Sigmoid colon (tissue), 7 donors: Measurements from ENCODE around the gene DUXB. TPM values are rescaled to one million over a fixed set of nuclear protein-coding genes. Genes with fewer than 3 reads are reported as not detected.

Source experiments
- DNase-seq: peaks from one replicate; pipeline ENCODE4 v3.0.0-alpha.2; 2019
- H3K27ac ChIP-seq, 4 donors: fragments of 200-600 bp; sonication (generic); one replicate each; pipeline ENCODE4 v1.5.1; 2016 to 2019; ENCODE audit warnings: mild to moderate bottlenecking in 1 of 4
- H3K27me3 ChIP-seq, 3 donors: fragments of 200-600 bp; sonication (generic); one replicate each; pipeline ENCODE4 v1.5.1; 2019; ENCODE audit warnings: mild to moderate bottlenecking in 1 of 3
- H3K36me3 ChIP-seq, 4 donors: fragments of 200-600 bp; sonication (generic); one replicate each; pipeline ENCODE4 v1.5.1; 2016 to 2019
- H3K4me1 ChIP-seq, 4 donors: fragments of 200-600 bp; sonication (generic); one replicate each; pipeline ENCODE4 v1.5.1; 2017 to 2019
- H3K4me3 ChIP-seq, 4 donors: fragments of 200-600 bp; sonication (generic); one replicate each; pipeline ENCODE4 v1.5.1; 2017 to 2019; ENCODE audit warnings: mild to moderate bottlenecking in 2 of 4, moderate library complexity in 1 of 4
- H3K9me3 ChIP-seq, 4 donors: fragments of 200-600 bp in 3 of 4; sonication (generic) in 3 of 4; one replicate each; pipeline versions ENCODE4 v1.5.1 to v1.6.1; 2013 to 2019
- CTCF ChIP-seq, 4 experiments: fragments of 450-650 bp in 3 of 4; fragments of 200-600 bp in 1 of 4; IDR thresholded peaks; one replicate each; pipeline ENCODE4 v1.5.1; 2016 to 2019; ENCODE audit warnings: antibody characterized with exemption in 4 of 4, mild to moderate bottlenecking in 3 of 4, moderate library complexity in 2 of 4
- EP300 ChIP-seq, 4 donors: sonication (generic); formaldehyde crosslinking; IDR thresholded peaks; one replicate each; pipeline ENCODE4 v1.6.1; 2017; ENCODE audit warnings: antibody characterized with exemption in 4 of 4
- POLR2A ChIP-seq, 2 donors: fragments of 450-650 bp; IDR thresholded peaks; one replicate each; pipeline ENCODE4 v1.6.1; 2016; ENCODE audit warnings: antibody characterized with exemption in 2 of 2, mild to moderate bottlenecking in 2 of 2, moderate library complexity in 2 of 2
- POLR2AphosphoS5 ChIP-seq, 4 donors: sonication (generic); formaldehyde crosslinking; IDR thresholded peaks; one replicate each; pipeline ENCODE4 v1.6.1; 2017; ENCODE audit warnings: antibody characterized with exemption in 4 of 4
- WGBS, 2 donors: extraction: QIAGEN DNeasy Blood & Tissue Kit; methylation state at CpG; one replicate each; pipeline ENCODE4 v1.1.7; 2013; 5-methylcytosine and 5-hydroxymethylcytosine counted together
- intact Hi-C: fragments of 100-400 bp; cut with DNase I; formaldehyde crosslinking; loops from one replicate; pipeline ENCODE4 v1.15.1; 2023
- polyA plus RNA-seq, 3 donors: library from polyadenylated mRNA; stranded (reverse); fragments of 200-250 nt; gene quantifications; one replicate each; pipeline ENCODE4 v1.2.3, GENCODE V29; 2013
- total RNA-seq, 4 donors: library from RNA; depleted of rRNA; stranded (reverse); fragments of >200 nt; gene quantifications; one replicate each; pipeline ENCODE4 v1.1.0, GENCODE V29; 2016
- donor health status: healthy with polysubstance abuse.
- donor health status: Bipolar disorder and iron deficiency.
- donor health status: healthy.

Gene DUXB
- total and polyA plus RNA-seq, 7 donors: not detected

DNA sequence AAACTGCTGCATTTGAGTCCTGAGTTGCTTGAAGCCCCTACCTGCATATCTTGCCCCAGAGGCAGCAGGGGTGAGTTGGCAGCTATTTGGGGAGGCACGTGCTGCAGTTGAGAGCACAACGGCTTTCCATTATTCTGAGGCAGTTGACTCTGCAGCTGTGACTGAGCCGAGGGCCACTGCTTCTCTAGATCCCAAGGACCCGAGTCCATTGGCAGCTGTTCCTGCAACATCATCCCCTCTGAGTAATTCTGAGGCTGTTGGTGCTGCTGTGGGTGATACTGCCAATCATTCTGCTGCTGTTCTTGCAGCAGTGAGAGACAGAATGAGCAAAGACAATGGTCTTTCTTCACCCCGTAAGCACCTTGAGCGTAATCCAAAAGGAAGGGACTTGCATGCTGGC, 40.9 kb downstream of the DUXB start:
- Histone ChIP-seq H3K27me3 (no peaks in the 10 kb centered on the region), H3K4me3 (no peak overlapping the region), H3K4me1 (no peaks in the 10 kb centered on the region), H3K36me3 (peaks cover 18 to 46% (median 21%) of the 10 kb centered on the region in 4 donors), H3K9me3 (no peaks in the 10 kb centered on the region), H3K27ac (no peak overlapping the region)
- intact Hi-C loops: no loop called here
- WGBS, 2 donors: 94 to 96% methylated on average over 6 of the region's 6 CpGs
- no peak for DNase-seq
- no peak for TF ChIP-seq EP300 (IDR thresholded peaks at IDR 0.05)

- no peaks in the 10 kb centered on the region for H3K27me3 ChIP-seq
- H3K4me1 ChIP-seq: peaks cover 0 to 7% (median 6%) of the 10 kb centered on the region in 4 donors
- intact Hi-C loops: no loop called here
- peaks cover 19 to 60% (median 30%) of the 10 kb centered on the region in 4 donors for H3K36me3 ChIP-seq
- TF ChIP-seq CTCF (IDR thresholded peaks at IDR 0.05): no peak
- TF ChIP-seq EP300 (IDR thresholded peaks at IDR 0.05): no peak
- no peak for TF ChIP-seq POLR2AphosphoS5 (IDR thresholded peaks at IDR 0.05)
- no peak for TF ChIP-seq POLR2A (IDR thresholded peaks at IDR 0.05)
- no peaks in the 10 kb centered on the region for H3K9me3 ChIP-seq
- no peak overlapping the region for H3K4me3 ChIP-seq
- no peak overlapping the region for H3K27ac ChIP-seq
- no peak for DNase-seq
- WGBS, 2 donors: 96 to 97% methylated on average over 2 of the region's 2 CpGs
Observed at GRCh38 chr16:75658175-75658574, 43.1 kb downstream of the DUXB start.

GRCh38 chr16:75653922-75654321, 47.3 kb downstream of the DUXB start:
- no peaks in the 10 kb centered on the region for H3K9me3 ChIP-seq
- H3K36me3 ChIP-seq: peaks cover 15 to 50% (median 30%) of the 10 kb centered on the region in 4 donors
- no peak overlapping the region for H3K27ac ChIP-seq
- DNase-seq: no peak
- intact Hi-C loops: no loop called here
- H3K4me3 ChIP-seq: no peak overlapping the region
- H3K27me3 ChIP-seq: no peaks in the 10 kb centered on the region
- WGBS, 2 donors: 72 to 75% methylated on average over 1 of the region's 1 CpG
- TF ChIP-seq EP300 (IDR thresholded peaks at IDR 0.05) (no peak), CTCF (IDR thresholded peaks at IDR 0.05) (no peak), POLR2AphosphoS5 (IDR thresholded peaks at IDR 0.05) (no peak), POLR2A (IDR thresholded peaks at IDR 0.05) (no peak)
- peaks cover 0 to 43% (median 41%) of the 10 kb centered on the region in 4 donors for H3K4me1 ChIP-seq

DNA sequence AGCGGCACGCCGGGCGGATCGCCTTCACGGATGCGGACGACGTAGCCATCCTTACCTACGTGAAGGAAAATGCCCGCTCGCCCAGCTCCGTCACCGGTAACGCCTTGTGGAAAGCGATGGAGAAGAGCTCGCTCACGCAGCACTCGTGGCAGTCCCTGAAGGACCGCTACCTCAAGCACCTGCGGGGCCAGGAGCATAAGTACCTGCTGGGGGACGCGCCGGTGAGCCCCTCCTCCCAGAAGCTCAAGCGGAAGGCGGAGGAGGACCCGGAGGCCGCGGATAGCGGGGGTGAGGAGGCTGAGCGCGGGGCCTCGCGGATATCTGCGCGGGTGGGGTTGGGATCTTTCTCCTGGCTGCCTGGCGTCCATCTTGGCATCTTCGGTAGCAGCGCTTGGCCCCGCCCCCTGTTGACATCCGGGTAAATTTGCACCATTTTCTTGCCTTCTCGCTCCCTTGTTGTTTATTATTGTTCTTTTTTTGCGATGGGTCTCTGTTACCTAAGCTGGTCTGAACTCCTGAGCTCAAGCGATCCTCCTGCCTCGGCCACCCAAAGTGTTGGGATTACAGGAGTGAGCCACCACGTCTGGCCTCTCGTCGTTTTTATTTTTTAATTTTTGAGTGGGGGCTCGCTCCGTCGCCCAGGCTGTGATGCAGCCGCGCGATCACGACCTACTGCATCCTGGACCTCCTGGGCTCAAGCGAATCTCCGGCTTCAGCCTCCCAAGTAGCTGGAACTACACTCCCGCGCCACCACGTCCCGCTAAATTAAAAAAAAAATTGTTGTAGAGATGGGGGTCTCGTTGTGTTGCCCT, 52.8 kb downstream of the DUXB start:
- intact Hi-C loops: loop anchor here (2.0 to 5.0 kb wide), 3 partner anchors 91 to 186 kb away; partner anchors contain the start of genes TMEM170A and TMEM231
- H3K4me3 ChIP-seq: peak overlapping the region; percentile 92 to 98 (median 94)
- WGBS, 2 donors: 0 to 1% methylated on average over 62 of the region's 62 CpGs
- peaks cover 0 to 17% (median 4%) of the 10 kb centered on the region in 4 donors for H3K36me3 ChIP-seq
- H3K27me3 ChIP-seq: no peaks in the 10 kb centered on the region
- H3K27ac ChIP-seq: peak overlapping the region; percentile 96 to 100 (median 97)
- peak; percentile 90 for DNase-seq
- peaks cover 0 to 66% (median 59%) of the 10 kb centered on the region in 4 donors for H3K4me1 ChIP-seq
- TF ChIP-seq EP300 (IDR thresholded peaks at IDR 0.05) (no peak), POLR2AphosphoS5 (IDR thresholded peaks at IDR 0.05) (peak; percentile 9 to 76 (median 18))
- no peaks in the 10 kb centered on the region for H3K9me3 ChIP-seq

DNA sequence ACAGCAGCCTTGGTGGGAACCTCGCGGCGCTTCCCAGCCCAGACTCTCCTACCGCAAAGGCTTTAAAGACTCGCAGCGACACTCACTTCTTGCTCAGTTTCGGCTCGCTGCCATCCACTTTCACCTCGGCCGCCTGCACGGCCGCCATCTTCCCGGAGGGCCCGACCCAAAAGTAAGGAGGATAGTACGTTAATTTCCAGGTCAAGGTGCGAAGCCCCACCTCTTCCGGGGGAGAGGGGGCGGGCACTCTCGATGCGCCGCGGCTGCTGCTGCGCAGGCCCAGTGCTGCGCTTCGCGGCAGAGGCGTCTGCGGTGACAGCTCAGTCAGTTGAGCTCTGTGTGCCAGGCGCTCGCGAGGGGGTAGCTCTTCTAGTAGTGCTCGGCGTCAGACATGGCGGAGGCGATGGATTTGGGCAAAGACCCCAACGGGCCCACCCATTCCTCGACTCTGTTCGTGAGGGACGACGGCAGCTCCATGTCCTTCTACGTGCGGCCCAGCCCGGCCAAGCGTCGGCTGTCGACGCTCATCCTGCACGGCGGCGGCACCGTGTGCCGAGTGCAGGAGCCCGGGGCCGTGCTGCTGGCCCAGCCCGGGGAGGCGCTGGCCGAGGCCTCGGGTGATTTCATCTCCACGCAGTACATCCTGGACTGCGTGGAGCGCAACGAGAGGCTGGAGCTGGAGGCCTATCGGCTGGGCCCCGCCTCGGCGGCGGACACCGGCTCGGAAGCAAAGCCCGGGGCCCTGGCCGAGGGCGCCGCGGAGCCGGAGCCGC, 53.6 kb downstream of the DUXB start, which contains the start of the genes KARS1 and TERF2IP:
Gene KARS1, minus strand, starts transcription at position 174 of the 773 bp plus-strand sequence. Its CDS starts 26 bp downstream, at position 148.
Gene TERF2IP, plus strand, starts transcription at position 282 of the 773 bp plus-strand sequence. Its CDS starts 110 bp downstream, at position 392.
- 0% methylated on average over 76 of the region's 76 CpGs for WGBS, 2 donors
- peak within 1 kb of the TSS; percentile 96 to 100 (median 97) for H3K27ac ChIP-seq
- no peaks in the 10 kb centered on the region for H3K27me3 ChIP-seq
- no peaks in the 10 kb centered on the region for H3K9me3 ChIP-seq
- H3K4me3 ChIP-seq: peak within 1 kb of the TSS; percentile 92 to 98 (median 94)
- peaks cover 0 to 58% (median 52%) of the 10 kb centered on the region in 4 donors for H3K4me1 ChIP-seq
- peaks cover 0 to 21% (median 4%) of the 10 kb centered on the region in 4 donors for H3K36me3 ChIP-seq
- peak; percentile 95 to 98 for TF ChIP-seq POLR2A (IDR thresholded peaks at IDR 0.05)
- TF ChIP-seq POLR2AphosphoS5 (IDR thresholded peaks at IDR 0.05): peak; percentile 98 to 100 (median 99)
- TF ChIP-seq EP300 (IDR thresholded peaks at IDR 0.05): no peak
- intact Hi-C loops: loop anchor here (1.0 to 5.0 kb wide), 5 partner anchors 24 to 185 kb away; partner anchors contain the start of genes ADAT1, TMEM170A and TMEM231
- peak; percentile 96 for DNase-seq
